Measurements from ENCODE around the gene FSTL1. TPM values are rescaled to one million over a fixed set of nuclear protein-coding genes. Genes with fewer than 3 reads are reported as not detected.
A peak's percentile ranks its signal among the peaks of the same experiment; 100 is the strongest.

FSTL1 gene
- total and polyA plus RNA-seq, 2 of the 8 experiments (the other 6 are each of a cell fraction or from before 2014, with no cell fraction given), result 158 to 516 TPM

- H3K36me3 ChIP-seq (ENCODE audit: control insufficient read depth in 2 of 4, insufficient read depth in 4 of 4, low read length in 3 of 4), result peaks cover 4 to 19% (median 13%) of the 10 kb centered on the region in 4 experiments; a peak in 7 of 8 replicates
- H3K56ac ChIP-seq (replicated peaks; ENCODE audit: insufficient read length, low read depth, low read length), result no peak overlapping the region
- no peak overlapping the region for H2AK5ac ChIP-seq (ENCODE audit: low read depth, low read length)
- H4K91ac ChIP-seq (replicated peaks; ENCODE audit: insufficient read length, low read length), result no peak overlapping the region
- no peak overlapping the region for H3K4ac ChIP-seq (replicated peaks; ENCODE audit: insufficient read length, low read depth, low read length)
- H4K5ac ChIP-seq (ENCODE audit: insufficient read length, low read depth, low read length), result peak overlapping the region; percentile 32
- DNase-seq (ENCODE audit: low read depth in 1 of 2, low spot score in 2 of 2) (peak; percentile 87 to 93), FAIRE-seq (peak; percentile 100)
- no peak overlapping the region for H3K14ac ChIP-seq (ENCODE audit: insufficient read length)
- no peak overlapping the region for H2BK120ac ChIP-seq (replicated peaks; ENCODE audit: low read depth, low read length)
- H3K9ac ChIP-seq (replicated peaks in 1 of 4; ENCODE audit: extremely low read depth in 1 of 4, low read depth in 3 of 4, low read length in 3 of 4), result peak overlapping the region in 3 of 4 experiments; percentile 39 to 66 (median 43); a peak in 4 of 7 replicates
- WGBS, 2 experiments (ENCODE audit: extremely low coverage in 1 of 2, insufficient coverage in 1 of 2, insufficient read length in 1 of 2, insufficient replicate concordance in 2 of 2, low coverage in 1 of 2, low lambda C conversion rate in 2 of 2, missing lambda C conversion rate in 1 of 2), result 23% methylated on average over 9 of the region's 9 CpGs; no CpG with 5 or more reads in 1 of the 2 experiments
- H3K23me2 ChIP-seq (ENCODE audit: low read depth, low read length), result no peaks in the 10 kb centered on the region
- ChIA-PET CTCF (ENCODE audit: partially characterized antibody) (interaction anchor here (0.5 to 23.6 kb wide), 48 partner anchors 8 to 816 kb away, joined by 3 to 294 read pairs (median 5); partner anchors contain the start of genes FSTL1 and LRRC58), POLR2A (ENCODE audit: partially characterized antibody) (interaction anchor here (0.6 to 21.2 kb wide), 11 partner anchors 11 to 178 kb away, joined by 3 to 299 read pairs (median 4); partner anchors contain the start of genes FSTL1 and LRRC58)
- 0 out of 2 replicates have a peak overlapping the region, but pooled peaks have one; percentile 22 for H2BK12ac ChIP-seq (ENCODE audit: low read depth, low read length)
- H3K4me3 ChIP-seq (ENCODE audit: extremely low read depth in 1 of 4, insufficient read depth in 2 of 4, low read depth in 3 of 4, low read length in 4 of 4), result peak overlapping the region in 2 of 4 experiments; percentile 8 to 22; a peak in 3 of 8 replicates
- H3K9me3 ChIP-seq (ENCODE audit: insufficient read depth in 2 of 2, low read depth in 1 of 2, low read length in 1 of 2), result peaks cover 0 to 3% of the 10 kb centered on the region in 2 experiments; a peak in 1 of 4 replicates
- no peak overlapping the region for H4K8ac ChIP-seq (ENCODE audit: extremely low read depth, insufficient read depth, low read length)
- H3K79me2 ChIP-seq (ENCODE audit: control insufficient read depth in 1 of 2, insufficient read depth in 2 of 2, low read length in 2 of 2), result peaks cover 0 to 11% of the 10 kb centered on the region in 2 experiments; a peak in 1 of 4 replicates
- H3K23ac ChIP-seq (ENCODE audit: insufficient read length), result no peak overlapping the region
- no peaks in the 10 kb centered on the region for H3K27me3 ChIP-seq (replicated peaks in 1 of 4; ENCODE audit: control insufficient read depth in 3 of 4, extremely low read depth in 1 of 4, insufficient read depth in 3 of 4, low read length in 3 of 4)
- H2BK15ac ChIP-seq (ENCODE audit: low read length), result no peak overlapping the region
- 0 out of 2 replicates have a peak, but pooled peaks cover 3% of the 10 kb centered on the region for H3K79me1 ChIP-seq (ENCODE audit: low read depth, low read length)
- H3K4me1 ChIP-seq (replicated peaks in 1 of 4; ENCODE audit: control insufficient read depth in 3 of 4, insufficient read depth in 4 of 4, low read length in 3 of 4), result peaks cover 0 to 13% (median 9%) of the 10 kb centered on the region in 4 experiments; a peak in 6 of 7 replicates
- H2BK5ac ChIP-seq (ENCODE audit: low read depth, low read length), result peak overlapping the region; percentile 26; the same call in 1 of the 2 replicates
- peaks cover 2 to 3% of the 10 kb centered on the region in 2 experiments for H4K20me1 ChIP-seq (replicated peaks in 1 of 2; ENCODE audit: control insufficient read depth in 1 of 2, insufficient read depth in 2 of 2, low read length in 2 of 2)
- peak overlapping the region; percentile 48 to 55 for H3K4me2 ChIP-seq (ENCODE audit: insufficient read depth in 1 of 2, low read depth in 2 of 2, low read length in 2 of 2)
- peak overlapping the region; percentile 63; the same call in 1 of the 2 replicates for H2AFZ ChIP-seq (ENCODE audit: low read length)
- no peak overlapping the region for H2BK20ac ChIP-seq (ENCODE audit: low read length)
- peak overlapping the region; percentile 62 for H3K27ac ChIP-seq (ENCODE audit: low read depth, low read length)
- no peak overlapping the region for H3K18ac ChIP-seq (ENCODE audit: extremely low read depth, low read length)
- TF ChIP-seq CBX8 (IDR thresholded peaks at IDR 0.05; ENCODE audit: borderline replicate concordance, low read depth, low read length) (no peak), CREB1 (IDR thresholded peaks at IDR 0.05) (0 out of 2 replicates have a peak, but pooled peaks have one; percentile 10), EGR1 (IDR thresholded peaks at IDR 0.05; ENCODE audit: borderline replicate concordance, low read depth, low read length) (0 out of 2 replicates have a peak, but pooled peaks have one; percentile 5), ATF2 (IDR thresholded peaks at IDR 0.05; ENCODE audit: low read length) (peak; percentile 17; the same call in 1 of the 2 replicates), RFX5 (IDR thresholded peaks at IDR 0.05; ENCODE audit: borderline replicate concordance, low read depth, low read length) (peak; percentile 89), NANOG (IDR thresholded peaks at IDR 0.05; ENCODE audit: insufficient read depth, low read depth, low read length, poor library complexity, severe bottlenecking) (no peak)
These were observed 33.4 kb downstream of the FSTL1 start for GRCh38 chr3:120417272-120417911.
